Activated CD4-positive, alpha-beta T cell treated with anti-CD3 and anti-CD28 coated beads, Interleukin-2, Interleukin-4, amounts not matched to agents 100 ng/mL and 50 ng/mL, durations not matched to agents 16 hours and 8 hours (primary cell): ENCODE results near the gene CACNA1D.

Experiments
- DNase-seq: peaks from one replicate; pipeline ENCODE4 v3.0.0-alpha.2; 2020; ENCODE audit warnings: low spot score

Gene CACNA1D

DNA sequence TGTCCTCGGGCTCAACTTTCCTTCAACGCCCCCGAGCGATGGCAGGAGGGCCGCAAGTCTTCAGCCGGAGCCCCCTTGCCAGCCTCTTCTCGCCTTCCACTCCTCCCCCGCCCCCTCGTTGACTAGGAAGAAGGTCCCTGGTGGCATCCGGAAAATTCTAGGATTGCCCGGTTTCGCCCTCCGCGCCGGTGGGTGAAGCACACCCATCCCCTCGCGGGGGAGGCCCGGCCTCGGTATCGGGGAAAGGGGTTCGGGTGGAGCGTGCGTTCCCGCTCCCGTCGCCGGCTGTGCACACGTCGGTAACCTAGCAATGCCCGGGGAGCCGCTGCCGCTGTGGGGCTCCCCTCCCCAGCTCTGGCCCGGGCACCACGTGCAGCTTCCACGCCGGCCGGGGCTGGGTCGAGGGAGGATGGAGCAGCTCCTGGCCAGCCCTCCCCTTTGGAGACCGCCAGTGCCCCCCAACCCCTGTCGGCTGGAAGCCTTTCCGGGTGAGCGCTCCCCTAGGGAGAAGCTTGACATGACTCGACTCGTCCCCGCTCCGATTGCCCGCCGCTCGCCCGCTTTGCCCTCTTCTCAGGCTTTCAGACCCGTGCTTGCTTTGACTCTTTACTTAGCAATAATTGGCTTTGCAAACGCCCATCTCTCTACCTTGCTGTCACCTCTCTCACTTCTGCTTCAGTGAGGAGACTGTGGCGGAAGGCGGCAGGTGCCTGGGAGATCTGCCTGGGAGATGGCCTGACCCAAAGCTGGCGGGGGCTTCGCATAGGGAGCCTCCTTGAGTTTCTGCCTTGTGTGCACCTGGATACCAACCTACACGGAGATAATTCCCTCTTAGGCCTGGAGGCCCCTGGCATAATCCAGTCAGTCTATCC lies 1.3 kb downstream of the CACNA1D start:
- no peak for DNase-seq

DNA sequence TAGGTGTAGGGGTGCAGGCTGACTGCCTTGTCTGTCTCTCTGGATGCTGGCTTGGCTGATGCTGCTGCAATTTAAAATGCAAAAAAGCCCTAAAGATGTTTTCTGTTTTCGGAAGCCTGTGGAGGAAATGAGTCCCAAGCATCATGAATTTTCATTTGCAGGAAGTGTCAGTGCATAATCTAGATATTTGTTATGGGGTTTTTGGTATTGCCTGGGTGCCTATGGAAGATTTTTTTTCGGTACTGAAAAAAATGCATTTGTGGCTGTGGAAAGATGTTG lies 1.9 kb downstream of the CACNA1D start:
- no peak for DNase-seq

DNA sequence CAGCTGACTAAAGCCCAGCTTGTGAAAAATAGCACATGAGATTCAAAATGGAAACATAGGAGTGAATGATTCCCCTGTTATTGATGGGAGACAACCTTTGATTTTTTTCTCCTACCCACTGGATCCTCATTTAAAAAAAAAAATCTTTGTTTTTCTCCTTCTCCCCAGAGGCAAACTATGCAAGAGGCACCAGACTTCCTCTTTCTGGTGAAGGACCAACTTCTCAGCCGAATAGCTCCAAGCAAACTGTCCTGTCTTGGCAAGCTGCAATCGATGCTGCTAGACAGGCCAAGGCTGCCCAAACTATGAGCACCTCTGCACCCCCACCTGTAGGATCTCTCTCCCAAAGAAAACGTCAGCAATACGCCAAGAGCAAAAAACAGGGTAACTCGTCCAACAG lies 2.6 kb downstream of the CACNA1D start:
- no peak for DNase-seq

DNA sequence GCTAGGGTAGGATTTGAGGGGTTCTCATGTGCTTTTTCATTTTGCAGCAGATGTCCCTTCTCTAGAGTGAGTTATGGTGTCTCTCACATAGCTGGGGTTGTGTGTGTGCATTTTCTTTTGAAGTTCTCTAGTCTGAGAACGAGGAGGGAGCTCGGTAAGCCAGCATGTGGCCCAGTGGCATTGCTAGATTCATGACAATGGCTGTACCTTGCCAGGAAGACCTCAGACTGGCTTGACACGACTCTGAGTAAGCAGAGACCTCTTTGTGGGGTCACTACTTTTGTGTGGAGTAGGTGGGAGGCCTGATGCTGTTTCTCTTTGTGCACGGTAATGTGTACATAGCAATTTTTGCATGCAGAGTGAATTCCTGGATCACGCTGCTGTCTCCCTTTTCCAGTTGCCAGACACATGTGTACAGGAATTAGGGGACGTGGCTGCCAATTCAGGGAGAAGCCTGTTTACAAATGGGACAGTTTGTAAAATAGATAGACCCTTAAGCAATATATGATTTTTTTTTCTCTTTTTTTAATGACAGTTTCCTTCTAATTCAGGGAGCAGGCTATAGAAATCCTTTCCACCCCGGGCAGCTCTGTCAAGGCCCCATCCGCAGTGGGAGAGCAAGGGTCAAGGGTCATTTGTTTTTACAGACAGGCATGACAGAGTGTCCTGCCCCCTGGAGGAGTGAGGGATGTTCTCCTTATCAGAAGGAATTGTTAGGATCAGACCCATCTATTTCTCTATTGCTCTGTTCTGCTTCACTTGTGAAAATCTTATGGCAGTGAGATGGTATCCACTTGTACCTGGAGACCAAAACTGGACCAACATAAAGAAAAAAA lies 4.6 kb downstream of the CACNA1D start:
- DNase-seq = no peak

DNA sequence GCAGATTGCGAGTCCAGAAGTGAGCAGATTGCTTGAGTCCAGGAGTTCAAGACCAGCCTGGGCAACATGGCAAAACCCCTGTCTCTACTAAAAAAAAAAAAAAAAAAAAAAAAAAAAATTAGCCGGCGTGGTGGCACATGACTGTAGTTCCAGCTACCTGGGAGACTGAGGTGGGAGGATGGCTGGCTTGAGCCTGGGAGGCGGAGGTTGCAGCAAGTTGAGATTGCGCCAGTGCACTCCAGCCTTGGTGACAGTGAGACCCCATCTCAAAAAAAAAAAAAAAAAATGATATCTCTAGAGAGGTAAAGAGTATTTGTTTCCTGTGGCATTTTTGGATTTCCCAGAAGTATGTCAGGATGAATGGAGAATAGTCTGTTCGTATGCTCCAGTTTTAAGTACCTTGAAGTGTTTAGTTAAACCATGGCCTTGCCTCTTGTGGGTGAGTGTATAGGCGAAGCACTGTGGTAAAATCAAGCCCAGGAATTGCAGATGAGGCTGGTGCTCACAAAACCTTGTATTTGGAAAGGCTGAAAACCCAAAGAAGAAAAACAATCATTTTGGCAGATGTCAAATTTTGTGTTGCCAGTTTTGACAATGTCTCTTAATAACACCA lies 5.9 kb downstream of the CACNA1D start:
- no peak for DNase-seq

DNA sequence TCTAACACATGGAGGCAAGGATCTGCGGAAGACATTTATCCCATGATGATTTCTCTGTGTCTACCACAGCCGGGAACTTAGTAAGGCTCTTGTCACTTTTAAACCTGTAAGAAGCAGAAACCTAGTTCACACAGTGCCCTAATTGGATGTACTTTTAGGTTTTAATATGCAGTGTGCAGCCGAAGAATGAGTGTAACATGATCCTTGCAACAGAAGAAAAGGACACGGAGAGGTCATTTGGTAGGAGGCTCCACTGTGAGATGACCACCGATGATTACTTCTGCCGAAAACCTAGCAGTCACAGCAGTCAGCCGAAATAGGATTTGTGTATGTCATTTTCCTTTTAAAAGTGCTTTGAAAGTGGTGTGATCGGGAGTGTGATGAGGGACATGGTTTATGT lies 6.8 kb downstream of the CACNA1D start:
- no peak for DNase-seq

DNA sequence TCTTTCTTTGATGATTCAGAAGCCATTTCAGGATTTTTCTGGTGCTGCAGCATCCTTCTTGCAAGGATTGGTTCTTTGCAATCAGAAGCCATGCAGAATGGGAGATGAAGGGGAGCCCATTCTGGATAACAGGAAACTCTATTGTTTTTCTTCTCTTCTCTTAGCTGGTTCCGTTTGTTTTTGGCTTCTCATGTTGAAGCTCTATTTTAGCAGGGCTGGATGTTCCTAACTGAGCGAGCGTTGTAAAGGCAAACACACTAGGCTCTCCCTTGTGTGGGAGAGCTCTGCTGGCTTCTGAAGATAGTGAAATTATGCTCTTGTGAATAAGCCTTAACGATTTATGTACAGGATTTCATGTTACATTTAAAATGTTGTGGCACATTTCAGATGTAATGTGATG lies 8.3 kb downstream of the CACNA1D start:
- no peak for DNase-seq

DNA sequence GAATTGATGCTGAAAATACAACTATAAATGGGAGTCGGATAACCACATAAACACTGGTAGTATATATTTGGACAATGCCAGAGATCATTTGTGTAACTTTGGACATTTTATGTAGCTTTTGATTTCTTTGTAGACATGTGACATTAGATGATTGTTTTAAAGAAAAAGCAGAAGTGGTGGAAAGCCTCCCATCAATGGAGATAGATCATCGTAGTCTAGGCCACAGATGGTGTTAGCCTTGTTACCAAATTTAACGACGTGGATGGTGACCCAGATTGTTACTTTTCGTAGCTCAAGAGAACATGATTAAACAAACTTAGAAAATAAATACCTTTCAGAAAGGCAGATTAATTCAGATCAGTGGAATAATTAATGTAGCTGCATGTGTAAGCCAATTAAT lies 8.8 kb downstream of the CACNA1D start:
- no peak for DNase-seq

DNA sequence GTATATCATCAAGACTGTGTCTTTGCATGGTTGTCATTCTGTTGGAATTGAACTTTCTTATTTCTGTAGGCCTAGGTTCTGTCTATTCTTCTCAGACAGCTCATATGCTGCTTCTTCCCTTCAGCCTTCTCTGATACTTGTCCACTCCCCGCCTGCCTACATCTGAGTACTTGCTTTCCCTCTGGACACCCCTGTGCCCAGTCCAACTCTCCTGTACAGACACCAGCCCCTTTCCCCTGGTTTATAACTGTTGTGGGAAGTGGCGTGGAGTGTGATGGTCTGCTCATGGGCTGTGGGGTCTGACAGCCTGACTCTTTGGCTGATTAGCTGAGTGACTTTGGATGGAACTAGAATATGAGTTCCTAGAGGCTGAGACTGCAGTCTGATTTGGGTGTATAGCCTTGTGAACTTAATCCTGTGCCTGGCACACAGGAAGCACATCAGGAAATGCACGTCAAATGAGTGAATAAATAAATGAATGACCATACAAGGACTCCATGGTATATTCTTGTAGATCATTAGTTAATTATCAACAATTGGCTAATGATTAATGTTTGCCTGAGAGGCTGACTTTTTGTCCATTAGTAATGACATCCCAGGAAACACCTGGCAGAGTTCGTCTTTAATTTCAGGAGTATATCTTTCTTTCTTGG lies 11.8 kb downstream of the CACNA1D start:
- no peak for DNase-seq

DNA sequence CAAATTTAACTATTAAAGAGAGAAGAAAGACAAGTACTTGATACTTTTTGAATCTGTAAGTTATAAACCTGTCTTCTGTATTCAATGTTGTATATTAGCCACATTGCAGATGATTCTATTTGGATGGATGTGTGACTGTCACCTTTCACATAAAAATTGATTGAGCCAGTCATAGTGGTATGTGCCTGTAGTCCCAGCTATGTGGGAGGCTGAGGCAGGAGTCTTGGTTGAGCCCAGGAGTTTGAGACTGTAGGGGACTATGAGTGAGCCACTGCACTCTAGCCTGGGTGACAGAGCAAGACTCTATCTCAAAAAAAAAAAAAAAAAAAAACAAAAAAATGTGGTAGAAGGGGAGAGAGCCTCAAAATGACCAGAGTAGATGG lies 12.3 kb downstream of the CACNA1D start:
- no peak for DNase-seq

DNA sequence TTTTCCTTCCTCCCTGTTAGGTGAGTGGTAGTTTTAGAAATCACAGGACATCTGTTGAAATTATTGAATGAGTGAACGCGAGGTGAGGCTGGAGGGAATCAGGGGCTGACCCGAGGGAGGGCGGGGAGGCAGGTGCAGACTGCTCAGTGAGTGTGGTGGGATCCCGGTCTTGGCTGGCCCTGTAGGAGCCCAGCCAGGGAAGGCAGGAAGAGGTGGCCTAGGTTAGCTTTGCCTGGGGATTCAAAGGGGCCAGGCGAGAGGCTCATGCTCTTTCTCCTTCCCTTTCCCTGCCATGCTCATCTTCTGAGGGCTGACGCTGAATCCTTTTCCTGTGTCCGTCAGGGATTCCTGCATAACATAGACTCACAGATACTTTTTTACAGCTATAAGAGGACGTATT lies 15.1 kb downstream of the CACNA1D start:
- DNase-seq = no peak

DNA sequence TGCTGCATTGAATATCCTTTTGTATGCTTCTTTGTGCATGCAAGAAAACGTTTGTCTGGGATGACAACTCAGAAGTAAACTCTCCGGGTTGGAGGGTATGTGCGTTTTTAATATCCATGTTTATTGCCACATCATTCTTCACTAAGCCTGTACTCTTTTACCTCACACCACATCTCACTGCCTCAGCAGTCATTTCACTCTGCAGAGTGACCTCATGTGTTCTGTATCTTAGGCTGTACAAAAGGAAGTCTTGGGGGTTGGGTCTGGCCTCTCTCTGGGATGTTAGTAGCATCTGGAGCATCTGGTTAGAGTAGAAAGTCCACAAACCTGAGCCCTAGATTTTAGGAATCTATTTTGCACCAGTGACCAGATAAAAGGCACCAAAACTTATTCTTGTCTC lies 16.1 kb downstream of the CACNA1D start:
- DNase-seq = no peak

DNA sequence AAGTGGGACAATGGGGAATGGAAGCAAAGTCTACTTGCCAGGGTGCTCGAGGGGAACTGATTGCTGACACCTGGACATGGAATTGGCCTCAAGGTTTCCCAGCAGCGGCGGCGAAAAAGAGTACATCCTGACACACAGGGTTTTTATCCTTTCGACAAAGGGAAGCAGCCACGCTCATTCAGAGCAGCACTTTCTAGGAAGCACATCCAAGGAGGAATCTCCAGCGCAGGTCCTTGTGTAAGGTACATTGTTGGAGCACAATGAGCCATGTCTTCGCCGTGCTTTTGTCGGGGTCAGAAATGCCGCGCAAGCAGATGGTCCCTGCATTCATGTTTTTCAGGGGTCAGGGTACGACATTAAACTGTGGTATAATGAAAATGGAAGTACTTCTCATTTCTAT lies 16.8 kb downstream of the CACNA1D start:
- DNase-seq = no peak

DNA sequence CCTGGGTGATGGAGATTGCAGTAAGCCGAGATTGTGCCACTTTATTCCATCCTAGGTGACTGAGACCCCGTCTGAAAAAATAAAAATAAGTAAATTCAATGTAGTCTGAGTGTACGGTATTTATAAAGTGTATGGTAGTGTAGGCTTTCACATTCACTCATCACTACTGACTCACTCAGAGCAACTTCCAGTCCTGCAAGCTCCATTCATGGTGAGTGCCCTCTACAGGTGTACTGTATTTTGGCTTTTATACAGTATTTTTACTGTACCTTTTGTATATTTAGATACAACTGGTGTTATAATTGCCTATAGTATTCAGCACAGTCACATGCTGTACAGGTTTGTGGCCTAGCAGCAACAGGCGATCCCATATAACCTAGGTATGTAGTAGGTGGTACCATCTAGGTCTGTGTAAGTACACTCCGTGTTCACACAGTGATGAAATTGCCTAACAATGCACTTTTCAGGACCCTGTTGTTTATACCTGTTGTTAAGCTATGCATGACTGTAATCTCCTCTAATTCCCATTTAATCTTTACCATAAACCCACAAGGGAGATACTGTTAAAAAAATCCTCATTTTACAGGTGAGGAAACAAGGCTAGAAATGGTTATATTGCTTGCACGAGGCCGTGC lies 19.3 kb downstream of the CACNA1D start:
- peak; percentile 62 for DNase-seq

DNA sequence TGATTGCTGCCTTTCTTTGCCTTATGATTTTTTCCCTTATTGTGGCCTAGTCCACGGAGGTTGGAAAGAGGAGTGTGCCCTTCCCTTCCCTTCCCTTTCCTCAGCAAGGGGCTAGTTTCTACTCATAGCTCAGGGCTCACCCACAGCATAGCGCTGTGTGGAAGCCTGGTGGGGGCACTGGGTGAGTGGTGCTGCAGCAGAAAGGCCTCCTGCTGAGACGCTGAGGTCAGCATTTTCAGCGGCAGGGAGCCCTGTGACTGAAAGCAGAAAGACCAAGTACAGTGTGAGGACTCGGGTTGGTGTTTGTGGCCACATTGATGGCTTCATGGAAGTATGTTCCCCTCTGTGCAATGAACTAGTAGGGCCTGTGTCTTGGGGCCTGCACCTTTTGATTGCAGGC lies 21.9 kb downstream of the CACNA1D start:
- no peak for DNase-seq

DNA sequence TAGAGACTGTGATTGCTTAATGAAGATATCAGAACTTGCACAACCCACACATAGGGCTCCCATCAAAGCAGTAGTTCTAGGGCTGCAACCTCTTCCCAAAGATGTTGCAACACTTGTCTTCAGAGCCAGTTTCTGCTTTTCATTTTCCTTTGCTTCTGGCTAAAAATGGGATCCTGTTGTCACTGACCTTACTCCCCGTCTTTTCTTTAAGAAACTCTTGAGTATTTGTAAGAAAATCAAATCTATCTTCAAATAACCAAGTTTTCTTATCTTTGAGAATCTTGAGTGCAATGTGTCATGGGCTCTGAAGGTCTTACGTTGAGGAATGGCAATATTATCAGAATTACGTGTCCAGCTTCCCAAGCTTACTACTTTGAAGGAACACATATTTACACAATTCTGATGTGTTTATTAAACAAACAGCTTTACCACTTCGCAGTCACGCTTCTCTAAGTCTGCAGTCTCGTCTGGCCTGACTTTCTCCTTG lies 24.1 kb downstream of the CACNA1D start:
- no peak for DNase-seq

DNA sequence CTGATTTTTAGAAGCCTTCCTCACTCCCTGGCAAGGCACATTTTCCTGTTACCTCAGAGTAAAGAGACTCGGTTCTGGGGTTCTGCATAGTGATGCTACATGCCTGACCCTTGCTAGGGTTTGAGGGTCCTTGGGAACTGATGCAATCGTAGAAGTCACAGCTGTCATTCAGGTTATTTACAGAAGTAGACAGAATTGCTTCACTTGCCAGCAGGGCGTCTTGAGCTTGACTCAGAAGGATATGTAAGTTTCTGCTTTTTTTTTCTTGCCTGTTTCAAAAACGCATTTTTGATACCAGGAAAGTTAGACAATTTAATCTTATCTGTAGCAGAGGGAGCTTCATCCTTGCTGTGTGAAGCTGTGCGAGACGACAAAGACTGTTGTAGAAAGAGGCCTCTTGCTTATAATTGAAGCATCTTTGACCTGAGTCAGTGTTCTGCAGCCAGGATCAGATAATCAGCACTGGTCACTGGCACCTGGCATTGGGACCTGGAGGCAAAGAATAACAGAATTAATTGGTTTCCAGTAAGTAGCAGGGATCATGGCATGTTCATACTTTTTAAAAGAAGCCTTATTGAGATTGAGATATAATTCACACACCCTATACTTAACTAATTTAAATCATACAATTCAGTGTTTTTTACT lies 24.8 kb downstream of the CACNA1D start:
- DNase-seq = no peak

DNA sequence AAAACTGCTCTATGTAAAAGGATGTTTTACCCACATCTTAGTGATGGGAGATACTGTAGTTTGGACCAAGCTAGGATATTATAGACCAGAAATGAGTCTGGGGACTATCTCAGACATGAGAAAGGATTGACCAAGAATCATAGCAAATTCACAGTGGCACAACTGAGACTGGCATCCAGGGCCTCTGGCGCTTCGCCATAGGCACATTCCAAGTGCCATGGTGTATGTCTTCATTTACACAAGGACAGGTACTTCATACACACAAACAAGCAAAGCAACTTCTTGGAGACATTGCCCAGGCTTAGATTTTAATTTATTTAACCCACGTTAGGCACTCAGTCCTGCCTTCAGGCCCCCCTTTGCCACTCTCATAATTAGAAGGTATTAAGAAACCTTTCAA lies 28.9 kb downstream of the CACNA1D start:
- no peak for DNase-seq

DNA sequence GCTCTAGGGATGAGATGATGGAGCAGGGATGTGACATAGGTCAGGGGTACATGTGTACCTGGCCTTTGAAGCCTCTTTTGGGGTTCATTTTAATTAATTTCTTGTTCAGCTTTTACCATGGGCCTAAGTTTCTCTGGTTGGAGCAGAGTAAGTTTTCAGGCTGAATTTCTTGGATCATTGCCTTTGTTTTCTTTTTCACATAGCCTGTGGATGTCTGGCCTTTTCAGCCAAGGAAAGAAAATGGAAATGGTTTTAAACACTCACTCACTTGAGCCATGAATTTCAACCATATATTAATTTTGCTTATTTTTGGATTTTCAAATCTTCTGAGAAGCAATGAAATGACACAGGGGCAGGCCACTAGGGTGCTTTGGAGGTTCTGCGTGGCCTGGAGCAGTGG lies 30.2 kb downstream of the CACNA1D start:
- DNase-seq = no peak

DNA sequence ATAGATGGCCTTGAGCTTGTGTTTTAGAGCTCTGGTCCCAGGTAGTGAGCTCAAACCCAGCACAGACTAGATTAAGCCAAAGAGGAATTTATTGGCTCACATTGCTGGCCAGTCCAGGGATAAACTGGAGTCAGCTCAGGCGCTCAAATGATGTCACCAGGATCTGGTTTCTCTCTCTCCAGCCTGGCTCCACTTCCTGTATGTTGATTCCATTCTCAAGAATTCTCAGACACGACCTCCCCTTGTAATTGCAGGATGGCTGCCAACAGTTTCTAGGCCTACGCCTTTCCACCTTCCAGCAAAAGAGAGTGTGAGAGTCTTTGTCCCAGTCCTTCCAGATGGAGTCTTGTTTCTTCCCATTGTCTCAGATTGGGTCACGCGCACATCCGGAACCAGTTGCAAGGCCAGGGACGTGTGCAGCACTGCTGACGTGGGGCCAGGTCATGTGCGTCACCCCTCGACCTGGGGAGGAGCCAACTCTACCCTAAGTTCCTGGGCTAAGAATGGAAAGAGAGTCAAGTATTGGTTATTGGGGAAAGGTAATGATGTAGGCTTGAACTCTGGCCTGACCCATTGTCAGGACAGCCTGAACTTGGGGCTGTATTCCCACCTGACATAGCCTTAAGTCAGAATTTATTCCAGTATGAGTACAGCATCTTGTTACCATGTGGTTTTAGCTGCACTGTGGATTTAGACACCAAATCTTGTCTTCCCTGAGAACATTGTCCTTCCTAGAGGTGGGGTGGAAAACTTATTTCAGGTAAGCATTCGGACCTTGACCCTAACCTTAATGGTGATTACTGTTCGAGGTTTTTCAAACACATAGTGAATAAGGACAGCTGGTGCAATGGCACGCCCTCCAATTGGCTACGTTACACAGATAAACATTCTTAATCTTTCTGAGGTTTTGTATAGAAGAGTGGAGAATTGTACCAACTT lies 31.6 kb downstream of the CACNA1D start:
- DNase-seq = no peak

DNA sequence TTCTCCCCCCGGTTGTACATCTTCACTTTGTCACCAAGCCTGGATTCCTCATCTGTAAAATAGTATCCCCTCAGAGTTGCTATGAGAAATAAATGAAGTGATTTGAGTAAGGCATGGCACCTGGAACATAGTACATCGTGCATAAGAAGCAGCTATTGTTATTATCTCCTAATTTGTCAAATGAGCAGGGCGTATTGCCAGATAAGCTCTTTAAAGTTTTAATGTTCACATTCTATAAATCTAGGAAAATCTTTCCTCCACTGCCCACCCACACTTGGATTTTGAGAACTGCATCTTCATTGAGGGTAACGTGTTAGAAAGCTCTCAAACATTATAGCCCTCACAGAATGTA lies 32.3 kb downstream of the CACNA1D start:
- DNase-seq = no peak
